ENCODE data around the gene C16orf74.

DNA sequence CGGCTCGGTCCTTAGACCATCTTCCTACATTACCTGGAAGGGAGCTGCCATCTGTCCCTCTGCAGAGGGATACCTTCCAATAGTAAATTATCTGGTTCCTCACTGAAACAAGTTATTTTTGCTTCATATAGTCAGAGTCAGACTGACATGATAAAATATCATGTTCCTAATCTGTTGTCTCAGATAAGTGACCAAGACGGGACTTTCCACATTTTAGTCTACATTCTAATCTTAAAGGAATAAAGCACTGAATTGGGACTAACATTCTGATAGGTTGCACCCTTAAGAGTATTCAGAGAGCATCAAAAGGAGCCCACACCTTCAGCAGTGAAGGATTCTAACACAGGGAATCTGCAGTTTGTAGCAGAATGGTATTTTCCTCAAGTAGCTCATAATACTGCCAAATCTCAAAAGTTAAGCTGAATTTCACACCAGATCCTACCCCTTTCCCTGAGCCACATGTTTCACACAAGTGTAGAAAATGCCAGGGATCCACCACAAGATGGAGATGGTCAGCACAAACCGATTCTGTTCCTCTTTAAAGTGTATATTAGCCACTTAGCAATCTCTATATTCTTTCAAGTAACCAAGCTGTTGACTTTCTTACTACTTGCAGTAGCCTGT lies 75.5 kb downstream of the C16orf74 start:
- TF ChIP-seq EZH2 (IDR thresholded peaks at IDR 0.05) (no peak), POLR2AphosphoS5 (IDR thresholded peaks at IDR 0.05; ENCODE audit: borderline replicate concordance, low read depth, low read length) (no peak), FOXP2 (optimal IDR thresholded peaks at IDR 0.05; ENCODE audit: control extremely low read depth, extremely low read length, insufficient read depth) (no peak)

Data from SK-N-MC (cell line).